Stimulated activated CD8-positive, alpha-beta memory T cell treated with anti-CD3 and anti-CD28 coated beads, Interleukin-2, amount 100 ng/mL, for 1 hour (primary cell): Measurements from ENCODE around the gene SPDYE6.
"Not testable (repeated sequence)": the region's sequence is repeated elsewhere in the genome, so short reads cannot be mapped to it uniquely, and the experiment has no call there.

ENCODE experiments used
- DNase-seq, 2 donors: peaks; one replicate each; pipeline ENCODE4 v3.0.0-alpha.2; 2020; ENCODE audit warnings: low read depth in 2 of 2

Gene SPDYE6

DNA sequence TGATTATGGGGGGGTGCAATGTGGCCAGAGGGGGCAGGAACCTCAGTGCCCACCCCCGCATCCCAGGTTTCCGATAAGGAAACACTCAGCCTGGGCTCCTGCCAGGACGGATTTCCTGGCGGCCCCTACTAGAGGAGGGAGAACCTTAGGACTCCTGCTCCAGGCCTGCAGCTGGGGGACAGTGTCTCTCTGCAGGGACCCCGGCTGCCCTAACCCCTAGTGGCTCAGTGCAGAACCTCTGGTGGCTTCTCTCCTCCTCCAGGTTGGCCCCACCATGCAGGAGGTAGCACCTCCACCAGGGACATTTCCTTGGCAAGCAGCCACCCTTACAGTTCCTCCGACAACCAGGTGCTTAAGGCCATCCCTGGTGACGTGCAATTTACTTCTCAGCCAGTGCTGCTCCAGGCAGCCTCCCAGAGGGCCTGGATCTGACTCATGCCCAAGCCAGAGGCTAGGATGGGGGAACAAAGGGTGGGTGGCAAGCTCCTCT is 37.7 kb downstream of the SPDYE6 start:
- no peak for DNase-seq

DNA sequence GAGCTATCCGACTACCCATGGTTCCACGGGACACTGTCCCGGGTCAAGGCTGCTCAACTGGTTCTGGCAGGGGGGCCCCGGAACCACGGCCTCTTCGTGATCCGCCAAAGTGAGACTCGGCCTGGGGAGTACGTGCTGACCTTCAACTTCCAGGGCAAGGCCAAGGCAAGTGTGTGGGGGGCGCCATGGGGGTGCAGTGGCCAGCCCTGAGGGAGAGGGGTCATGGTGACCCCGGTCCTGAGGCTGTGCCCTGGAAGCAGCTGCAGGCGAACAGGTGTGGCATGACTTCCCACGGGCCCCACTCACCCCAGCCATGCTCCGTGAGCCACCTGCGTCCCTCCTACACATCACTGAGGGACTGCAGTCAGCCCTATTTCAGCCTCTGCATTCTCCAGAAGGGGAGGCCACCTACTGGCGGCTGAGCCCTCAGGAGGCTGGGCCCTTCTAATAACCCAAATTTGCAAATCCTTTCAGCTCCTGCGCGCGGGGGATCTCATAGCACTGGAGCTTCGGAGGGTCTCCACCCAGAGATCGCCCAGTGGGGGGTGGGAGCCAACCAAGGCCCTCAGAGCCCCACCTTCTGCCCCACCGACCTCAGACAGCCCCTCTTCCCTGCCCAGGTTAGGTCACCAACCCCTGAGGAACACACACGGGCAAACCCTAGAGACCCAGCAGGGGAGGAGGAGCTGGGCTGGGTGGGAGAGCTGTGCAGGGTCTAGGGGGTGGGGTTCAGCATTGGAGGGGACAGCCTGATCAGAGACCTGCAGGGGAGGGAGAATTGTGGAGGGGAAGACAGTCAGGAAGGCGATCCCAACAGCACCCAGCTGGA is 38.8 kb downstream of the SPDYE6 start:
- no peak for DNase-seq

DNA sequence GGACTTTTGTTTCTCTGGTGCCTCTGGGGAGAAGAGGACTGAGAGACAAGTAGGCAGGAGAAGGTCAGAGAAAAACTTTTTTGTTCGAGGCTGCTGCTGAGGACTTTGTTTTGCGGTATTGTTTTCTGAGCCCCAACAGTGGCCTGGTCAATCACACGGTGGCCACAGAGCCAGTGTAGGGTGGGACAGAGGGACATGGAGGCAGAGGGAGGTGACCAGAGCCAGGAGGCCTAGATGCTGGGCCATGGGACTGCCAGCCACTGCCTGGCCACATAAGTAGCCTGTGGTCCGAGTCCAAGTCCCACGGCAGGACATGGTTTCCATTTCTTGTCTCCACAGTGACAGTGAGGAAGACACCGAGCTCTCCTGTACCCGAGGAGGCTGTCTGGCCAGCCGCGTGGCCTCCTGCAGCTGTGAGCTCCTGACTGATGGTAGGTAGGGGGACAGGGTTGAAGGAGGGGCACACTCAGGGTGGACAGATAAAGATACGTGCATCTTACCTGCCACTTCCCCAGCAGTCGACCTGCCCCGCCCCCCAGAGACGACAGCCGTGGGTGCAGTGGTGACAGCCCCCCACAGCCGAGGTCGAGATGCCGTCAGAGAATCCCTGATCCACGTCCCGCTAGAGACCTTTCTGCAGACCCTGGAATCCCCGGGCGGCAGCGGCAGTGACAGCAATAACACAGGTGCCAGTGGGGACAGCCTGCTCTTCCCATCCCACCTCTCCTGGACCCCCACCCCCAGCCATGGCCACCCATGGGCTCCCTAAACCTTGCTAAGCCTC is 42.1 kb downstream of the SPDYE6 start:
- no peak for DNase-seq

DNA sequence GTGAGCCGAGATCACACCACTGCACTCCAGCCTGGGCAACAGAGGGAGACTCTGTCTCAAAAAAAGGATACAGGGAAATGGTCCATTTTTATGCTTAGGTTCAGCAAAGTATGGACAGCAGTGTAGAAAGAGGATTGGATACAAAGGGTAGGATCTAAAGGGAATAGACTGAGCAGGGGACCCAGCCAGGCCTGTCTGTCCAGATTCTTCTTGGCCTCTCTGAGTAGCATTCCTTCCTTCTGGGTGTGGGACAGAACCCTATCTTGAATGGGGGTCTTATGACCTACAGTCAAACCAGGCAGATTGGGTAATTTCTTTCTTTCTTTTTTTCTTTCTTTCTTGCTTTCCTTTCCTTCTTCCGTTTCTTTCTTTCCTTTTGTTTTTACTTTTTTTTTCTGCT is 43.9 kb downstream of the SPDYE6 start:
- DNase-seq, result no peak

DNA sequence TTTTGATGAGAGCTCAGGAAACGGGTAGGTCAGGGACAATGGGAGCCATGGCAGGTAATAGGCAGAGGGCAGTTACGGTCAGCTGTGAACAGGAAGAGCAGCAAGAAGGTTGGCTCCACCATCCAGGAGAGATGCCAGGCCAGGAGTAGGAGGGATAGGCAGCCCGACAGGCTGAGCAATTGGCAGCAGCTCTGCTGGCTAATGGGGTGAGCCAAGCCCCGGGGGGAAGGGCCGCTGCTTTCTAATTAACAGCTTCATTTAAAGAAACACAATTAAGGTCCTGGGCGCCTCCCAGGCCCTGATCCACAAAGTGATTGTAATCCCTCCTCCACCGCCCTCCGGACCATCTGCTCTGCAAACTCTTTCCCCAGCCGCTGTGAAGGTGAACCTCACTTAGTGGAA is 45.8 kb downstream of the SPDYE6 start:
- DNase-seq, result no peak

DNA sequence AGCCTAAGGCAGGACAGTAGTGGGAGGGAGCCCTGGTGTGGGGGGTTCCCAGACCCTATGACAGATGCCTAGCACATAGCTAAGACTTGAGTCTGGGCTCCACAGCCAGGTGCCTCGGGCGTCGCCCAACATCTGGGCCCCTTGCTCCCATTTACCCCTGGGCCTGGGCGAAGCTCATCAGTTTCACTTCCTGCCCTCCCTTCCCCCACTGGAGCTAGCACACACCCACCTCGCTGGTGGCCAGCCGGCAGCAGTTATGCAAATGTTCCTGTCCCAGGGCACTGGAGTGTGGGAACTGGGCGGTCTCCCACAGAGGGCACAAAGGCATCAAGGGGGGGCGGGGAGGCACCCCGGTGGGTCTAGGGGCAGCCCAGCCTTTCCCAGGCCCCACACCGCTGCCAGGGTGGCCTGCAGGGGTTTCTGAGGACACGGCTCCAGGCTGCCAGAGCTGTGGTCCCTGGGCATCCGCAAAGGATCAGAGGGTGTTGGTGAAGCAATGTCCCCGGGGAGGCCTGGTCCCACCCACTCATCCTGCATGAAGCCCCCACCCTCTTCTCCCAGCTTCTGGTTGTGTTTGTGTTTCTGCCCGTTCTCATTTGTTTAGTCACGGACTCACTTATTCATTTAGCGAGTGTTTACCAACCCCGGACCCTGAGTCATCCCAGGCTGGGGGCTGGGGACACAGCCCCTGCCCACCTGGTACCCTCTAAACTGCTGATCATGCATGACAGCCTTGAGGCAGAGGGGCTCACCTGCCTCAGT is 49.1 kb downstream of the SPDYE6 start:
- DNase-seq, result no peak

DNA sequence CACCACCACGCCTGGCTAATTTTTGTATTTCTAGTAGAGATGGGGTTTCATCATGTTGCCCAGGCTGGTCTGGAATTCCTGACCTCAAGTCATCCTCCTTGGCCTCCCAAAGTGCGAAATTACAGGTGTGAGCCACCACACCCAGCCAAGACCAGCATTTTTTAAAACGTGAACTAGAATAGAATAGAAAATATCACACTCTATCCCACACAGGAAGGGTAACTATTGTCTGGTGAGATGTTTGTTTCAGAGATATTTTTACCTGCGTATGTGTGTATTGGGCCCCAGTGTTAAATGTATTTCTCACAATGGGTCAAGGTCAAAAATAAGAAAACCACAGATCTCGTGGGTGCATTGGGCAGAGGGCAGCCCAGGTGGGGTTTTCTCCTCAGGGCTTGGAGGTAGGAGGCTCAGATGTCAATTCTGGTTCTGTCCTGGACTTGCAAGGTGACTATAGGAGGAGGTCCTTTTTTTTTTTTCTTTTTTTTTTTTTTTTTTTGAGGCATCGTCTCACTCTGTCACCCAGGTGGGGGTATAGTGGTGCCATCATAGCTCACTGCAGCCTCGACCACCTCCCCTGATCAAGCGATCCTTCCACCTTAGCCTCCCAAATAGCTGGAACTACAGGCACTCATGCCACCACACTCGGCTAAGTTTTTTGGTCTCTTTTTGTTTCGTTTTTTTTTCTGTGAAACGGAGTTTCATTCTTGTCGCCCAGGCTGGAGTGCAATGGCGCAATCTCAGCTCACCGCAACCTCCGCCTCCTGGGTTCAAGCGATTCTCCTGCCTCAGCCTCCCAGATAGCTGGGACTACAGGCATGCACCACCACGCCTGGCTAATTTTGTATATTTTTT is 50.6 kb downstream of the SPDYE6 start:
- no peak for DNase-seq

DNA sequence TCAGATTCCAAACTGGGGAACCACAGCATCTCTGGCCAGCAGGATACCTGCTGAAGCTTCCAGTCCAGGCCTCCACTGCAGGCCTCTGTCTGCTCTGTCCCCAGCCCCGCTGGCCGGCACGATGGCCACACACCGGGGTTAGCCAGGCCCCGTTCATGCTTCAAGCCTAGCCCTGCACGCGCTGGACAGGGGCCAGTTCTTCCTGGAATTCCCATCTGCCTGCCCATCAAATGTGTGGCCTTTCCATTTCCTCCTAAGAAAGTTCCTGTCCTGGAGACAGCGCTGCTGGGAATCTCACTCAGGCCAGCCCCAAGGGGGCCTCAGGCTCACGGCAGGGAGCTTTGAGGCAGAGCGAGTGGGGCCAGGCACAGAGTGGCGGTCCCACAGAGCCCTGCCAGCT is 51.6 kb downstream of the SPDYE6 start:
- DNase-seq, result no peak

DNA sequence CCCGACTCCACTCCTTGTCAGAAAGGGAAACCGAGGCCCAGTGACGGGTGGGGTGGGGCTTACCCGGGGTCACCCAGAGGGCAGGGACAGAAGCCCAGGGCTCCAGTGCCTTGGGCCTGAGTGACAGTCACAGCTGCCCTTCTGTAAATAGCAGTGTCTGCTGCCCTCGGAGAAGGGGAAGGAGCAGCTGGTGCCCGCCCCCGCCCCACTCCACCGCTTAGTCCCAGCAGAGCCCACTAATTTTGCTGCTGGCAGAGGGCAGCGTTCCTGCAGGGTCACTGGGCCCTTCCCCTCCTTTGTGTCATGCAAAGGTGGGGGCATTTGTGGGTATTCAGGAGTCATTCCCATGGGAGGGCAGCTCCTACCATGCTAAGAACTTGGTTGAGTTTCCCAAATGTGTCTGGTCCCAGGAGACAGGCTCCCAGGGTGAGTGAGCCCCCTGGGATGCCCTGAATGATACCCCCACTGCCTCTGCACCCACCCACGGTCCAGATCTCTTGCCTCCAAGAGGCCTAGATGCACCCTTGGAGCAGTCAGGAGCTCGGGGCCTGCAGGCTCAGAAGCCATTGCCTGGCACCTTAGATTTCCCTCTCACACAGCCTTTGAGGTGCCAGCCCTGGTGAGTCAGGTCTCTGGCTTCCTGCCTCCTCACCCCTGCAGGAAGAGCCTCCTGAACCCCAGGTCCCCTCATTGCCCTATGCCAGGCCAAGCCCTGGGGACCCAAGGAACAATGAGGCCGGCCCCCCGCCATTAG is 52.4 kb downstream of the SPDYE6 start:
- DNase-seq, result no peak

DNA sequence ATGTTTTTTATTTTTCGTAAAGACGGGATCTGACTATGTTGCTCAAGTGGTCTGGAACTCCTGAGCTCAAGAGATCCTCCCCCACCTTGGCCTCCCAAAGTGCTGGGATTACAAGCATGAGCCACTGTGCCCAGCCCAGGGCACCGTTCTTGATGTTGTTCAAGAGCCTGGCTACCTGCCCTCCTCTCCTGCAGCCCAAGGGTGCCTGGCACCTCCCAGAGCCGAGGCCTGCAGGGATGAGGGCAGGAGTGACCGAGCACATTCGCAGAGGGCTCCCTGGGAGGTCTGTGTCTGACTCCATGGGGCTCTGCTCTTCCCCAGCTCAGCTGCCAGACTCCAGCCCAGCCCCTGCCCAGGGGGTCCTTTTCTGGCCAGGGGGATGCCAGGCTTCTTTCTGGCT is 54.2 kb downstream of the SPDYE6 start:
- no peak for DNase-seq

DNA sequence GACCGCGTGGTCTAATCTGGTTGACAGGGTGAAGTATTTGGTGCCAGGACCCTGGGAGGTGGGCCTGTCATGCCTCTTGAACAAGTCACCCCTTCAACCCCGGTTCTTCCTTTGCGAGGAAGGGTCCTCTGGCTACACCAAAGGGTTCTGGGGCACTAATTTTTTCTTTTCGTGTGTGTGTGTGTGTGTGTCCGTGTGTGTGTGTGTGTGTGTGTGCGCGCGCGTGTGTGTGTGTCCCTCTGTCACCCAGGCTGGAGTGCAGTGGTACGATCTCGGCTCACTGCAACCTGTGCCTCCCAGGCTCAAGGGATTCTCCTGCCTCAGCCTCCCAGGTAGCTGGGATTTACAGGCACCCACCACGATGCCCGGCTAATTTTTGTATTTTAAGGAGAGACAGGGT is 54.9 kb downstream of the SPDYE6 start:
- not testable (repeated sequence) for DNase-seq

DNA sequence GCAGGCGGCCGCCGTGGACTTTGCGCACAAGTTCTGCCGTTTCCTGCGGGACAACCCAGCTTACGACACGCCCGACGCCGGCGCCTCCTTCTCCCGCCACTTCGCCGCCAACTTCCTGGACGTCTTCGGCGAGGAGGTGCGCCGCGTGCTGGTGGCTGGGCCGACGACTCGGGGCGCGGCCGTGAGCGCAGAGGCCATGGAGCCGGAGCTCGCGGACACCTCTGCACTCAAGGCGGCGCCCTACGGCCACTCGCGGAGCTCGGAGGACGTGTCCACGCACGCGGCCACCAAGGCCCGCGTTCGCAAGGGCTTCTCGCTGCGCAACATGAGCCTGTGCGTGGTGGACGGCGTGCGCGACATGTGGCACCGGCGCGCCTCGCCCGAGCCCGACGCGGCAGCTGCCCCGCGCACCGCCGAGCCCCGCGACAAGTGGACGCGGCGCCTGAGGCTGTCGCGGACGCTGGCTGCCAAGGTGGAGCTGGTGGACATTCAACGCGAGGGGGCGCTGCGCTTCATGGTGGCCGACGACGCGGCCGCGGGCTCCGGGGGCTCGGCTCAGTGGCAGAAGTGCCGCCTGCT is 55.5 kb downstream of the SPDYE6 start:
- DNase-seq, result no peak

DNA sequence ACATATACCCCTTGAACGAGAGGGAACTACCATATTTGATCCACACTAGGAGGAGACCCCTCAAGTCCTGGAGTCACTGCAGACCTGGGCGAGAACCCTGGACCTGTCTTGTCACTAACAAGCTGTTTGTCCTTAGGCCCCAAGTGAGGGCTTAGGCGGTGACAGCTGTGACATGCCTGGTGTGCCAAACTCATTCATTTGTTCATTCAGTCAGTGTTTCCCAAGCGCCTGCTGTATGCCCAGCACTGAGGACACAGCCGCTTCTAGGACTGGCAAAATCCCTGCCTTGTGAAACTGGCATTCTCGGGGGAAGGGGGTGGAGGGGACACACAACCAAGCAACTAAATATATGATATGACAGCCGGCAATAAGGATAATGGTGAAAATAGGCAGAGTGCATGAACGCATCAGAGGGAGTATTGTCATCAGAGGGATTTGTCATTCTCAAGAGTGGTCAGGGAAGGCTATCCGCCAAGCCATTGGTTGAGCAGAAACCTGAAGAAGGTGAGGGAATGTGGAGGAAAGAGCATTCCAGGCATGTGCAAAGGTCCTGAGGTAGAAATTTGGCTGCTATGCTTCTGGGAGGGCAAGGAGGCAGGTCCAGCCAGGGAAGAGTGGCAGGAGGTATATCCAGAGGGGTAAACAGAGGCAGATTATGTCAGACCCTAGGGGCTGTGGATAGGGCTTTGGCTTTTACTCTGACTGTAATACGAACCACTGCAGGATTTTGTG is 58.6 kb downstream of the SPDYE6 start:
- no peak for DNase-seq

DNA sequence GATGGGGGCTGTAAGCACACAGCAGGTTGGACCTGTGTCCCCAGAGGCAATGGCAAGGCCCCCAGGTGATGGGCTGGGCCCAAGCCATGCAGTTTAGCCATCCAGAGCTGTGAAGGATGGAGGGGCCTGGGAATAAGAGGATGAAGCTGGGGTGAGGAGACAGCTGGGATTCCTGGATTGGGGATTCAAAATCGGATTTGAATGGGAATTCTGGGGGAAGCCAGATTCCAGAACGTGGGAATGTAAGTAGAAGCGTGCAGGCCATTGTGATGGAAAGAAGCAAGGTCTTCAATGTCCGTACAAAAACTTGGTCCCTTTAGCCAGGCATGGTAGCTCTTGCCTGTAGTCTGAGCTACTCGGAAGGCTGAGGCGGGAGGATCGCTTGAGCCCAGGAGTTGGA is 59.7 kb downstream of the SPDYE6 start:
- DNase-seq, result no peak

DNA sequence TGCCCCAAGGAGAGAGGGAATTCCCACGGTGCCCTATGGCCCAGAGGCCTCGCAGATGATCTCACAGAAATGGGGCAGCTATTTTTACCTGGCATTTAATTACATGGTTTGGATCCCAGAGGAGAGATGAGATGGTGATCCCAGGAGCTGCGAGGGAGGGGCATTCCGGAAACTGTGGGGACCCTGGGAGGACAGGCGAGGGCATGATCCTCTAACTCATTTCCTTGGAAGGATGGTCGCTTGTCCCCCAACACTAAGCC is 60.1 kb downstream of the SPDYE6 start:
- DNase-seq, result no peak
